ENCODE measurements around the gene SETD2. TPM values are rescaled to one million over a fixed set of nuclear protein-coding genes. Genes with fewer than 3 reads are reported as not detected.

SETD2 gene
- total and polyA plus RNA-seq, 2 experiments from 2014 or later = 16.7 to 45.2 TPM

DNA sequence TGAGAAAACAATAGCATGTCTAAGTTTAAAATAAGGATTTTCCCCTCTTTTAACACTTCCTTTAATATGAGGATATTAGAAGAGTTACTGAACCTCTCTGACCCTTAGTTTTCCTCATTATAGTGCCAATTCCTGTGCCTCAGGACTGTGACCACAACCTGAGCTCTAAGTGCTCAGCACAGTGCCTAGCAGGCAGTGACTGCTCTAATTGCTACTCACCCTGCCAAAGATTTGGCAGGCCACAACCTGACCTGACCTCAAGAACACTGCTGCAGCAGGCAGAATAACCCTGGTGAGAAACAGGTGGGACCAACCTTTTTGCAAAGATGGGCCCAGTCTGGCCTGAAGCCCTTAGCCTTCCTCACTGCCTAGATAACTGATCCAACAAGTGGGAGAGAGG lies 148.8 kb downstream of the SETD2 start:
- H3K9me3 Mint-ChIP-seq = no peaks in the 10 kb centered on the region
- no peak overlapping the region for H3K4me3 ChIP-seq
- no peak overlapping the region for H2AFZ ChIP-seq
- 0 out of 2 replicates have a peak, but pooled peaks cover 2% of the 10 kb centered on the region for H3F3A ChIP-seq (replicated peaks; ENCODE audit: low read depth)
- H3K4me1 Mint-ChIP-seq = peaks cover 15% of the 10 kb centered on the region
- peaks cover 8% of the 10 kb centered on the region; the same call in 1 of the 2 replicates for H4K20me1 ChIP-seq (replicated peaks; ENCODE audit: insufficient read depth)
- no peak overlapping the region for H3K4me3 Mint-ChIP-seq
- H3K4me1 ChIP-seq (ENCODE audit: insufficient read depth) = 0 out of 2 replicates have a peak, but pooled peaks cover 8% of the 10 kb centered on the region
- peaks cover 1% of the 10 kb centered on the region for H3K27me3 Mint-ChIP-seq (ENCODE audit: insufficient read depth, low read depth, poor library complexity)
- peak overlapping the region; percentile 72; the same call in 1 of the 2 replicates for H3K27ac ChIP-seq (ENCODE audit: low read depth)
- no peaks in the 10 kb centered on the region for H3K27me3 ChIP-seq (ENCODE audit: insufficient read depth)
- DNase-seq (ENCODE audit: low spot score) (no peak), ATAC-seq (no peak)
- H3K36me3 Mint-ChIP-seq (ENCODE audit: low read depth) = peaks cover 28% of the 10 kb centered on the region
- no peaks in the 10 kb centered on the region for H3K79me2 ChIP-seq (replicated peaks; ENCODE audit: insufficient read depth)
- H3K4me2 ChIP-seq = no peak overlapping the region
- H3K27ac Mint-ChIP-seq = no peak overlapping the region
- H3K36me3 ChIP-seq (ENCODE audit: insufficient read depth) = no peaks in the 10 kb centered on the region
- TF ChIP-seq EZH2phosphoT487 (IDR thresholded peaks at IDR 0.05; ENCODE audit: unreplicated experiment) = no peak
- no peak for TF ChIP-seq STAT1 (IDR thresholded peaks at IDR 0.05; ENCODE audit: unreplicated experiment)
- TF ChIP-seq ZNF331 (CRISPR knock-in tag; IDR thresholded peaks at IDR 0.05; ENCODE audit: low read depth) = no peak
- TF ChIP-seq, protein P1, sequence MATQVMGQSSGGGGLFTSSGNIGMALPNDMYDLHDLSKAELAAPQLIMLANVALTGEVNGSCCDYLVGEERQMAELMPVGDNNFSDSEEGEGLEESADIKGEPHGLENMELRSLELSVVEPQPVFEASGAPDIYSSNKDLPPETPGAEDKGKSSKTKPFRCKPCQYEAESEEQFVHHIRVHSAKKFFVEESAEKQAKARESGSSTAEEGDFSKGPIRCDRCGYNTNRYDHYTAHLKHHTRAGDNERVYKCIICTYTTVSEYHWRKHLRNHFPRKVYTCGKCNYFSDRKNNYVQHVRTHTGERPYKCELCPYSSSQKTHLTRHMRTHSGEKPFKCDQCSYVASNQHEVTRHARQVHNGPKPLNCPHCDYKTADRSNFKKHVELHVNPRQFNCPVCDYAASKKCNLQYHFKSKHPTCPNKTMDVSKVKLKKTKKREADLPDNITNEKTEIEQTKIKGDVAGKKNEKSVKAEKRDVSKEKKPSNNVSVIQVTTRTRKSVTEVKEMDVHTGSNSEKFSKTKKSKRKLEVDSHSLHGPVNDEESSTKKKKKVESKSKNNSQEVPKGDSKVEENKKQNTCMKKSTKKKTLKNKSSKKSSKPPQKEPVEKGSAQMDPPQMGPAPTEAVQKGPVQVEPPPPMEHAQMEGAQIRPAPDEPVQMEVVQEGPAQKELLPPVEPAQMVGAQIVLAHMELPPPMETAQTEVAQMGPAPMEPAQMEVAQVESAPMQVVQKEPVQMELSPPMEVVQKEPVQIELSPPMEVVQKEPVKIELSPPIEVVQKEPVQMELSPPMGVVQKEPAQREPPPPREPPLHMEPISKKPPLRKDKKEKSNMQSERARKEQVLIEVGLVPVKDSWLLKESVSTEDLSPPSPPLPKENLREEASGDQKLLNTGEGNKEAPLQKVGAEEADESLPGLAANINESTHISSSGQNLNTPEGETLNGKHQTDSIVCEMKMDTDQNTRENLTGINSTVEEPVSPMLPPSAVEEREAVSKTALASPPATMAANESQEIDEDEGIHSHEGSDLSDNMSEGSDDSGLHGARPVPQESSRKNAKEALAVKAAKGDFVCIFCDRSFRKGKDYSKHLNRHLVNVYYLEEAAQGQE (IDR thresholded peaks at IDR 0.05; ENCODE audit: unreplicated experiment) = no peak
- no peak for TF ChIP-seq POLR2AphosphoS5 (IDR thresholded peaks at IDR 0.05; ENCODE audit: low read depth)
- no peak for TF ChIP-seq NANOG (IDR thresholded peaks at IDR 0.05; ENCODE audit: borderline replicate concordance)
- TF ChIP-seq, protein P2, sequence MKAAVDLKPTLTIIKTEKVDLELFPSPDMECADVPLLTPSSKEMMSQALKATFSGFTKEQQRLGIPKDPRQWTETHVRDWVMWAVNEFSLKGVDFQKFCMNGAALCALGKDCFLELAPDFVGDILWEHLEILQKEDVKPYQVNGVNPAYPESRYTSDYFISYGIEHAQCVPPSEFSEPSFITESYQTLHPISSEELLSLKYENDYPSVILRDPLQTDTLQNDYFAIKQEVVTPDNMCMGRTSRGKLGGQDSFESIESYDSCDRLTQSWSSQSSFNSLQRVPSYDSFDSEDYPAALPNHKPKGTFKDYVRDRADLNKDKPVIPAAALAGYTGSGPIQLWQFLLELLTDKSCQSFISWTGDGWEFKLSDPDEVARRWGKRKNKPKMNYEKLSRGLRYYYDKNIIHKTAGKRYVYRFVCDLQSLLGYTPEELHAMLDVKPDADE (IDR thresholded peaks at IDR 0.05) = no peak
- no peak for TF ChIP-seq EZH2 (IDR thresholded peaks at IDR 0.05; ENCODE audit: low read depth, unreplicated experiment)
- TF ChIP-seq, protein P3, sequence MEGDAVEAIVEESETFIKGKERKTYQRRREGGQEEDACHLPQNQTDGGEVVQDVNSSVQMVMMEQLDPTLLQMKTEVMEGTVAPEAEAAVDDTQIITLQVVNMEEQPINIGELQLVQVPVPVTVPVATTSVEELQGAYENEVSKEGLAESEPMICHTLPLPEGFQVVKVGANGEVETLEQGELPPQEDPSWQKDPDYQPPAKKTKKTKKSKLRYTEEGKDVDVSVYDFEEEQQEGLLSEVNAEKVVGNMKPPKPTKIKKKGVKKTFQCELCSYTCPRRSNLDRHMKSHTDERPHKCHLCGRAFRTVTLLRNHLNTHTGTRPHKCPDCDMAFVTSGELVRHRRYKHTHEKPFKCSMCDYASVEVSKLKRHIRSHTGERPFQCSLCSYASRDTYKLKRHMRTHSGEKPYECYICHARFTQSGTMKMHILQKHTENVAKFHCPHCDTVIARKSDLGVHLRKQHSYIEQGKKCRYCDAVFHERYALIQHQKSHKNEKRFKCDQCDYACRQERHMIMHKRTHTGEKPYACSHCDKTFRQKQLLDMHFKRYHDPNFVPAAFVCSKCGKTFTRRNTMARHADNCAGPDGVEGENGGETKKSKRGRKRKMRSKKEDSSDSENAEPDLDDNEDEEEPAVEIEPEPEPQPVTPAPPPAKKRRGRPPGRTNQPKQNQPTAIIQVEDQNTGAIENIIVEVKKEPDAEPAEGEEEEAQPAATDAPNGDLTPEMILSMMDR (conservative IDR thresholded peaks at IDR 0.05; ENCODE audit: low read depth in 2 of 2) = no peak
- no peak for TF ChIP-seq CREB1 (CRISPR knock-in tag; IDR thresholded peaks at IDR 0.05; ENCODE audit: low read depth)
- TF ChIP-seq JUNB (IDR thresholded peaks at IDR 0.05; ENCODE audit: unreplicated experiment) = no peak
- H3K9me2 ChIP-seq (ENCODE audit: insufficient read depth) = peaks cover 9% of the 10 kb centered on the region; the same call in 1 of the 2 replicates

Measured in GM23338 (cell line).